ENCODE results near the gene MCC. TPM values are rescaled to one million over a fixed set of nuclear protein-coding genes. Genes with fewer than 3 reads are reported as not detected.

Gene MCC
- total RNA-seq, 1 donor from 2014 or later: 22.7 TPM

DNA sequence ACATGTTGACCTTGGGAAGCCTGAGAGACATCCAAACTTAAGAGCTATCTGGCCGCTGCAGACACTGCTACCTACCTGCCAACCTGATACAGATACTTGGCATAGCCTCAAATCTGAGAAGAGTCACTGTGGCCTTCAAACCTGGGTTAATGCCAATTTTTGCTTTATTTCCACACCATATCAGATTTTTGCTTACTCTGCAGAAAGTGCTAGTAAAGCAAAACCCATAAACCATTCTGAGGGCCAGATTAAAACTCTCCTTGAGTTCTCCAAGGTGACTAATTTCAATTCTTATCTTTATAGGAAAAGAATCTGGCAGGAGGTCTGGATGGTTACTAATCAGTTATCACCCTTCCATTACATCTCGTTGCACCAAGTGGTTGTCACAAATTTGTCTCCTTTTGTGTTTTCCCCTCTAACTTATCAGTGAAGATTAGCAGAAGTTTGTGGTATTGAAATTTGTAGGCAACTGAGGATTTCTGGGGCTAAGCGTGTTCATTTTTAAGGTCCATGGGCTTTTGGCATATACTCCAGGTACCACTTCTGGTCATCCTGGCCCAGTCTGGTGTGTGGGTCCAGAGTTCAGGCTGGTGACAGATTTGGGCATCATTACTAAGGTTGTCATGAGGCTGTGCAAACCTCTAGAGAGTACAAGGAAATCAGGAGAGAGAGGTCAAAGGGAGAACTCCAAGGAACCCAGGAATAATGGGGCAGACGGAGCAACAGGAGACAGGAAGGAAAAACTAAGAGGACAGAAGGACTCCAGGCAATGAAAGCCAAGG lies 231.4 kb downstream of the MCC start:
- H3K36me3 Mint-ChIP-seq (ENCODE audit: low read depth, unreplicated experiment): peaks cover 9% of the 10 kb centered on the region

DNA sequence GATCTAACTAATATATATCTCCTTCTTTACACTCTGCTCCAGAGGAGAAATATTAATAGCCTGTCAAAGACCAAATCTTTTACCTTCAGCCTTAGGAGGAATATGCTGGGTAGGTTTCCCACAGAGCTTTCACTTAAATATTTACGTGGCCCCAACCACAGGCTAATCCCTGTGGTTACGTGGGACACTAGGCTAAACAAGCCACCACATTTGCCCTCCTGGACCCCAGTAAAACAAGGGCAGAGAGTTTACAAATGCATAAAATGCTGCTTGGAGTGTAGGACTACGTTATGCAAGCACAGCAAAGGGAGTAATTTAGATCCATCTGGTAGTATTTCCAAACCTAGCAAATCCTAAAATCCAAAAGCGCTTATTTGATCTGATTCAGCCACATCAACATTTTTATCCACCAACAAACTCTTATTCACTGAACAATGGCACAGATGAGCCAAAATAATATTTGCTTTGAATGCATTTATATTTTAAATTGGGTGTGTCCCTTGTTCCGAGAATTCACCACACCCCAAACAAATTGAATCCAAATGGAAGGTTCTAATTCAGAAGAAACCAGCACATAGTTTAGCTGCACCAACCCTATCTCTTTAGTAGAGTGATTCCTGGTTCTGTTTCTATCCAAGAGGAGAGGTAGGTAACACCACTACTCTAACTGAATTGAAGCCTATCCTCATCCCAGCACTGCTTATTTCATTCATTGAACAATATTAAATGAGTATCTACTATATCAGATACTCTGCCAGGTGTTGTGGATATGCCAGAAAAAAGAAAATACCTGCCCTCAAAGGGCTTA lies 232.5 kb downstream of the MCC start:
- TF ChIP-seq, protein P1, sequence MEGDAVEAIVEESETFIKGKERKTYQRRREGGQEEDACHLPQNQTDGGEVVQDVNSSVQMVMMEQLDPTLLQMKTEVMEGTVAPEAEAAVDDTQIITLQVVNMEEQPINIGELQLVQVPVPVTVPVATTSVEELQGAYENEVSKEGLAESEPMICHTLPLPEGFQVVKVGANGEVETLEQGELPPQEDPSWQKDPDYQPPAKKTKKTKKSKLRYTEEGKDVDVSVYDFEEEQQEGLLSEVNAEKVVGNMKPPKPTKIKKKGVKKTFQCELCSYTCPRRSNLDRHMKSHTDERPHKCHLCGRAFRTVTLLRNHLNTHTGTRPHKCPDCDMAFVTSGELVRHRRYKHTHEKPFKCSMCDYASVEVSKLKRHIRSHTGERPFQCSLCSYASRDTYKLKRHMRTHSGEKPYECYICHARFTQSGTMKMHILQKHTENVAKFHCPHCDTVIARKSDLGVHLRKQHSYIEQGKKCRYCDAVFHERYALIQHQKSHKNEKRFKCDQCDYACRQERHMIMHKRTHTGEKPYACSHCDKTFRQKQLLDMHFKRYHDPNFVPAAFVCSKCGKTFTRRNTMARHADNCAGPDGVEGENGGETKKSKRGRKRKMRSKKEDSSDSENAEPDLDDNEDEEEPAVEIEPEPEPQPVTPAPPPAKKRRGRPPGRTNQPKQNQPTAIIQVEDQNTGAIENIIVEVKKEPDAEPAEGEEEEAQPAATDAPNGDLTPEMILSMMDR (IDR thresholded peaks at IDR 0.05; ENCODE audit: unreplicated experiment): no peak
- H3K4me3 Mint-ChIP-seq (ENCODE audit: unreplicated experiment): no peak overlapping the region
- H3K4me1 Mint-ChIP-seq (ENCODE audit: unreplicated experiment): peaks cover 10% of the 10 kb centered on the region
- no peak for DNase-seq (ENCODE audit: low spot score)
- no peaks in the 10 kb centered on the region for H3K27me3 Mint-ChIP-seq (ENCODE audit: unreplicated experiment)
- no peaks in the 10 kb centered on the region for H3K9me3 Mint-ChIP-seq (ENCODE audit: unreplicated experiment)
- no peak overlapping the region for H3K27ac Mint-ChIP-seq (ENCODE audit: unreplicated experiment)
- peaks cover 9% of the 10 kb centered on the region for H3K36me3 Mint-ChIP-seq (ENCODE audit: low read depth, unreplicated experiment)

More for the DNA sequence above, 231.4 kb downstream of the MCC start:
- Mint-ChIP-seq H3K4me3 (ENCODE audit: unreplicated experiment) (no peak overlapping the region), H3K27me3 (ENCODE audit: unreplicated experiment) (no peaks in the 10 kb centered on the region), H3K9me3 (ENCODE audit: unreplicated experiment) (no peaks in the 10 kb centered on the region), H3K27ac (ENCODE audit: unreplicated experiment) (no peak overlapping the region), H3K4me1 (ENCODE audit: unreplicated experiment) (peaks cover 3% of the 10 kb centered on the region)
- TF ChIP-seq, protein P1 (IDR thresholded peaks at IDR 0.05; ENCODE audit: unreplicated experiment): no peak
- DNase-seq (ENCODE audit: low spot score): no peak

DNA sequence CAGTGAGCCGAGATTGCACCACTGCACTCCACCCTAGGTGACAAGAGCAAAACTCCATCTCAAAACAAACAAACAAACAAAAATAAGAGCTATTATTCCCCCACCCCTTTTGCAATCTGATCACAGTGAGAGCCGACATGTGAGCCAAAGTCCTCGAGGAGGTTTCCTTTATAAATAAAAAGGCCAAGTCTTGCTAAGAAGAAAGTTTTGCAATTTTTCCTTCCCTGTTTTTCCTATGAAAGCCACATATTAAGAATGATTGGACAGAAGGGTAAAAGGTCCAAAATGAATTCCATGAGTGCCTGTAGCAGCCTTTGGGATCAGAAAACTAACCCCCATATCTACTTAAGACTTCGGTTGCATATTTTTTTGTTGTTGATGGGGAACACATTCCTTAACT lies 233.1 kb downstream of the MCC start:
- Mint-ChIP-seq H3K4me1 (ENCODE audit: unreplicated experiment) (peaks cover 11% of the 10 kb centered on the region), H3K27me3 (ENCODE audit: unreplicated experiment) (no peaks in the 10 kb centered on the region), H3K9me3 (ENCODE audit: unreplicated experiment) (no peaks in the 10 kb centered on the region), H3K4me3 (ENCODE audit: unreplicated experiment) (no peak overlapping the region), H3K27ac (ENCODE audit: unreplicated experiment) (no peak overlapping the region), H3K36me3 (ENCODE audit: low read depth, unreplicated experiment) (peaks cover 9% of the 10 kb centered on the region)
- TF ChIP-seq, protein P1 (IDR thresholded peaks at IDR 0.05; ENCODE audit: unreplicated experiment): no peak
- no peak for DNase-seq (ENCODE audit: low spot score)

DNA sequence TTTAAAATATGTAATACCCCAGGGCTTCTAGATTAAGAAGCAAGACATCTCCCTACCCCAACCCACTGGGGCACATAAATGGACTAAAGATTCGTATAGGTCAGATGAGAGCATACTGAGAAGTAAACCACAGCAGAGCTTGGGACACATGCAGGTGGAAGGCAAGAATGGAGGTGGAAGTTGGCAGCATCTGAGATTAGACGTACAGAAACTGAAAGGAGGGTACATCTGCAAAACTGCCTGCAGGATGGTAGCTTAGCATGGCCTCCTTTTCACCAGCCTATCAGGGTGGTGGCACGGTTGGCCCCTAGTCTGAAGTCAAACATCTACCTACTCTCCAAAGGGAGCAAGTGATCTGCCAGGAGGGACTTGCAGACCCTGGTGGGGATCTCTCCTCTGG lies 235.2 kb downstream of the MCC start:
- no peak overlapping the region for H3K4me3 Mint-ChIP-seq (ENCODE audit: unreplicated experiment)
- H3K4me1 Mint-ChIP-seq (ENCODE audit: unreplicated experiment): peaks cover 23% of the 10 kb centered on the region
- no peak for DNase-seq (ENCODE audit: low spot score)
- peaks cover 9% of the 10 kb centered on the region for H3K36me3 Mint-ChIP-seq (ENCODE audit: low read depth, unreplicated experiment)
- no peaks in the 10 kb centered on the region for H3K27me3 Mint-ChIP-seq (ENCODE audit: unreplicated experiment)
- no peak overlapping the region for H3K27ac Mint-ChIP-seq (ENCODE audit: unreplicated experiment)
- no peaks in the 10 kb centered on the region for H3K9me3 Mint-ChIP-seq (ENCODE audit: unreplicated experiment)
- TF ChIP-seq, protein P1 (IDR thresholded peaks at IDR 0.05; ENCODE audit: unreplicated experiment): no peak

DNA sequence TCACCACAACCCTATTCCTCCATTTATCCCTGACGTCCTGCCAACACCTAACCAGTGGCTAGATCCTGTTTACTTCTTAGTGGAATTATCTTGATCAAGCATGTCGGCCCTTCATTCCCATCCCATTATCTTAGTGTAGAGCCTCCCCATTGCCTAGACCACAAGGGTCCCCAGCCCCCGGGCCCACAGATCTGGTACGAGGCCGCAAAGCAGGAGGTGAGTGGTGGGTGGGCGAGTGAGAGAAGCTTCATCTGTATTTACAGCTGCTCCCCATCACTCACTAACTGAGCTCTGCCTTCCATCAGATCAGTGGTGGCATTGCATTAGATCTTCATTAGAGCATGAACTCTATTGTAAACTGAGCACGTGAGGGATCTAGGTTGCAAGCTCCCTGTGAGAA lies 236.2 kb downstream of the MCC start:
- TF ChIP-seq, protein P1 (IDR thresholded peaks at IDR 0.05; ENCODE audit: unreplicated experiment): no peak
- H3K4me3 Mint-ChIP-seq (ENCODE audit: unreplicated experiment): no peak overlapping the region
- peaks cover 30% of the 10 kb centered on the region for H3K4me1 Mint-ChIP-seq (ENCODE audit: unreplicated experiment)
- H3K36me3 Mint-ChIP-seq (ENCODE audit: low read depth, unreplicated experiment): peaks cover 2% of the 10 kb centered on the region
- no peak for DNase-seq (ENCODE audit: low spot score)
- H3K9me3 Mint-ChIP-seq (ENCODE audit: unreplicated experiment): no peaks in the 10 kb centered on the region
- H3K27me3 Mint-ChIP-seq (ENCODE audit: unreplicated experiment): peaks cover 2% of the 10 kb centered on the region
- no peak overlapping the region for H3K27ac Mint-ChIP-seq (ENCODE audit: unreplicated experiment)

Data from endothelial cell (in vitro differentiated cells).